HG02973 (cell line): ENCODE results near the gene ASIC2.

Source experiments
- ATAC-seq: cut with Tn5 transposase; IDR thresholded peaks from one replicate; pipeline ENCODE4 v1.9.1; 2021; ENCODE audit warnings: moderate library complexity; ENCODE audit not compliant: unreplicated experiment

Gene ASIC2

GRCh38 chr17:33118391-33119075 lies 174.6 kb downstream of the ASIC2 start:
- ATAC-seq: no peak

GRCh38 chr17:33116021-33116551 lies 177.0 kb downstream of the ASIC2 start:
- ATAC-seq: no peak

- no peak for ATAC-seq
These were observed 177.7 kb downstream of the ASIC2 start for GRCh38 chr17:33115366-33115765.

- no peak for ATAC-seq
These were observed 179.1 kb downstream of the ASIC2 start for GRCh38 chr17:33113991-33114370.

GRCh38 chr17:33113276-33113990 lies 179.7 kb downstream of the ASIC2 start:
- no peak for ATAC-seq

- no peak for ATAC-seq
These were observed 180.3 kb downstream of the ASIC2 start for GRCh38 chr17:33112763-33113162.

- ATAC-seq: no peak
These were observed 183.6 kb downstream of the ASIC2 start for GRCh38 chr17:33109336-33110072.

GRCh38 chr17:33106525-33107165 lies 186.4 kb downstream of the ASIC2 start:
- ATAC-seq: no peak

GRCh38 chr17:33105911-33106310 lies 187.2 kb downstream of the ASIC2 start:
- ATAC-seq: no peak

GRCh38 chr17:33099906-33100305 lies 193.2 kb downstream of the ASIC2 start:
- no peak for ATAC-seq

- ATAC-seq: no peak
These were observed 193.8 kb downstream of the ASIC2 start for GRCh38 chr17:33099252-33099651.

- ATAC-seq: no peak
These were observed 195.7 kb downstream of the ASIC2 start for GRCh38 chr17:33097411-33097810.

GRCh38 chr17:33096161-33096560 lies 196.9 kb downstream of the ASIC2 start:
- no peak for ATAC-seq

GRCh38 chr17:33091271-33091670 lies 201.8 kb downstream of the ASIC2 start:
- ATAC-seq: no peak

GRCh38 chr17:33090806-33091205 lies 202.3 kb downstream of the ASIC2 start:
- ATAC-seq: no peak

GRCh38 chr17:33086878-33087277 lies 206.2 kb downstream of the ASIC2 start:
- no peak for ATAC-seq

GRCh38 chr17:33086041-33086440 lies 207.1 kb downstream of the ASIC2 start:
- no peak for ATAC-seq

- ATAC-seq: no peak
These were observed 207.8 kb downstream of the ASIC2 start for GRCh38 chr17:33085256-33085655.

- ATAC-seq: no peak
These were observed 208.3 kb downstream of the ASIC2 start for GRCh38 chr17:33084755-33085154.

- ATAC-seq: no peak
These were observed 210.4 kb downstream of the ASIC2 start for GRCh38 chr17:33082529-33083173.

GRCh38 chr17:33080091-33080490 lies 213.0 kb downstream of the ASIC2 start:
- ATAC-seq: no peak
